Parietal lobe (tissue), 2 donors: ENCODE results near the gene ZNF217. TPM values are rescaled to one million over a fixed set of nuclear protein-coding genes. Genes with fewer than 3 reads are reported as not detected.

Source experiments
- small RNA-seq: library from RNA; depleted of rRNA; stranded (forward); fragments of <200 nt; gene quantifications from one replicate; pipeline ENCODE3, GENCODE V24; 2014; ENCODE audit warnings: low replicate concordance
- total RNA-seq: library from RNA; depleted of rRNA; stranded (reverse); fragments of >200 nt; gene quantifications from one replicate; pipeline ENCODE4 v1.2.3, GENCODE V29; 2014

The ZNF217 gene
- total RNA-seq = 6.3 TPM

DNA sequence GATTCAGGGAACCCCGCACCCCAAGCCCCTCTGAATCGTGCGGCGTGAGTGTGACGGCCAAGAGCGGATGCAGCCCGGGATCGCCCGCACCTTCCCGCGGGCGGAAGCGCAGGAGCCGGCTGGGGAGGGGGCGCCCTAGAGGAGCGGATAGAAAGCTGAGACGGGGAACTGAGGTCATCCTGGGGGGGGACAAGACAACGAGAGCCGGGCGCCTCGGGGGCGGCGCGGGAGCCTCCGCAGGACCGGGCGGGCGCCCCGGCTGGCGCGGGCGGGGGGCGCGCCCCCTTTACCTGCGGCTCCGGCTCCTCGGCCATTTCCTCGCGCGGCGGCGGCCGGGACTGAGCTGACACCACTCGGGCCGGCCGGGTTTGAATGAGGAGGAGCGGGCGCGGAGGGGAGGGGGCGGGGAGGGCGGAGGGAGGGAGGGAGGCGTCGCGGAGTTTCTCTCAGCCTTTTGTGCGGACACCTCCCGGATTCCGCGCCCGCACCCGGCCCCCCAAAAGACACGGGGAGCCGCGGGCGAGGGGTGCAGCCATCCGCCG lies at the start of gene ZNF217:
Gene ZNF217 (minus strand): TSS at position 374 of the 542 bp plus-strand sequence. CDS start 11,013 bp downstream, outside the sequence.

Small RNA genes within 50 kb of the gene (small RNA-seq; reads per million reads assigned to genes)
- not detected for gene RF00019
